Gastrocnemius medialis (tissue), 4 donors: ENCODE data around the gene DLG4. TPM values are rescaled to one million over a fixed set of nuclear protein-coding genes. Genes with fewer than 3 reads are reported as not detected.

Experiments
- ATAC-seq, 2 donors: fragments of 150-250 bp; one replicate each; pipeline ENCODE4 v1.9.1; 2016
- DNase-seq, 2 donors: peaks; one replicate each; pipeline ENCODE4 v3.0.0-alpha.2; 2019
- H3K27ac ChIP-seq, 4 donors: fragments of 200-600 bp; sonication (generic); 1 replicate in 1 of 4; 2 replicates in 3 of 4; pipeline ENCODE4 v1.5.1; 2016 to 2018; ENCODE audit warnings: mild to moderate bottlenecking in 2 of 4, moderate library complexity in 1 of 4
- H3K27me3 ChIP-seq, 3 donors: fragments of 200-600 bp; sonication (generic) in 2 of 3; 1 replicate in 1 of 3; 2 replicates in 2 of 3; pipeline versions ENCODE4 v1.5.1 to v1.6.0; 2016 to 2019; ENCODE audit warnings: mild to moderate bottlenecking in 1 of 3, moderate library complexity in 1 of 3
- H3K36me3 ChIP-seq, 2 donors: fragments of 200-600 bp; sonication (generic) in 1 of 2; one replicate each; pipeline ENCODE4 v1.5.1; 2017 to 2018
- H3K4me1 ChIP-seq, 2 donors: fragments of 200-600 bp; sonication (generic) in 1 of 2; one replicate each; pipeline ENCODE4 v1.5.1; 2016 to 2017; ENCODE audit warnings: mild to moderate bottlenecking in 2 of 2
- H3K4me3 ChIP-seq, 4 donors: fragments of 200-600 bp; sonication (generic) in 3 of 4; 1 replicate in 1 of 4; 2 replicates in 3 of 4; pipeline ENCODE4 v1.5.1; 2016 to 2019; ENCODE audit warnings: mild to moderate bottlenecking in 2 of 4
- H3K9me3 ChIP-seq, 3 donors: fragments of 200-600 bp; sonication (generic) in 2 of 3; 1 replicate in 1 of 3; 2 replicates in 2 of 3; pipeline ENCODE4 v1.5.1; 2016 to 2019
- POLR2A ChIP-seq, 2 donors: fragments of 450-650 bp; IDR thresholded peaks; one replicate each; pipeline ENCODE4 v1.6.1; 2017; ENCODE audit warnings: antibody characterized with exemption in 2 of 2, mild to moderate bottlenecking in 2 of 2, moderate library complexity in 2 of 2
- in situ Hi-C, 4 donors: fragments of 200-750 bp; cut with MboI; loops; one replicate each; pipeline versions ENCODE4 v1.15.0 to v1.8.0; 2017; ENCODE audit warnings: low sequenced_read_pairs in 4 of 4
- intact Hi-C: fragments of 100-400 bp; cut with DNase I; formaldehyde crosslinking; loops from one replicate; pipeline ENCODE4 v1.15.1; 2023; ENCODE audit warnings: low total_unique reads
- total RNA-seq, 4 donors: library from RNA; depleted of rRNA; stranded (reverse); fragments of >200 nt; gene quantifications; one replicate each; pipeline versions ENCODE4 v1.1.0 to v1.2.3, GENCODE V29; 2016
- TF ChIP-seq, protein P1 (sequence below), 5 experiments: fragments of 450-650 bp in 3 of 5; fragments of 200-600 bp in 2 of 5; sonication (generic) in 2 of 5; IDR thresholded peaks in 4 of 5; conservative IDR thresholded peaks in 1 of 5; 1 replicate in 4 of 5; 2 replicates in 1 of 5; pipeline ENCODE4 v1.5.1; 2016 to 2019; ENCODE audit warnings: antibody characterized with exemption in 5 of 5, mild to moderate bottlenecking in 3 of 5, moderate library complexity in 3 of 5

Gene DLG4
- total RNA-seq, 4 donors from 2014 or later, result 3.5 to 6.7 (median 5.3) TPM

DNA sequence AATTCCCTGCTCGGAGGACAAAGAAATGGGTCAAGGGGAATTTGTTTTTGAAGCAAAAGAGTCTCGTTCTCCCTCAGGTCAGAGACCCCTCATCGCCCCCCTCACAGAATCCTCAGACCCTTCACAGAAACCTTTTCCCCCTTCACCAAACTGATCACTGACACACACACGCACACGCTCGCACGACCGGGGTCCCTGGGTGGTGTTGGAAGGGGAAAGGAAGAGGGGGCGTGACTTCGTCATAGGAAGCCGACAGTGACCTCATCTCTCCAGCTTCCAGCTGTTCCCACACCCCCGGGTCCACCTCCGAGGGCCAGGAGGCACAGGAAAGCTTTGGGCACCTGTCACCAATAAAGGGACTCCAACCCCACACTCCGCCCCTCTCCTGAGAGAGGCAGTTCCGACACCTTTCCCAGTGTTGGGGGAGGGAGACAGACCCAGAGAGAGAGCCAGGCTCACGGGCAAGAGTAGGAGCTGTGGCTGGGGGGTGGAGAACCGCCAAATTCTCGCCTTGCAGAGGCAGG lies 41.6 kb downstream of the DLG4 start:
- Histone ChIP-seq H3K27ac (no peak overlapping the region), H3K9me3 (no peaks in the 10 kb centered on the region), H3K4me3 (peak overlapping the region; percentile 35 to 54 (median 44)), H3K4me1 (peaks cover 8% of the 10 kb centered on the region in 2 donors), H3K27me3 (peaks cover 39 to 52% (median 45%) of the 10 kb centered on the region in 3 donors), H3K36me3 (no peaks in the 10 kb centered on the region)
- no peak for DNase-seq
- ATAC-seq, result no peak
- in situ Hi-C loops (no loop called here), intact Hi-C loops (loop anchor here (5.0 kb wide), 1 partner anchor 126 kb away; no protein-coding TSS in a partner anchor)
- TF ChIP-seq, protein P1, sequence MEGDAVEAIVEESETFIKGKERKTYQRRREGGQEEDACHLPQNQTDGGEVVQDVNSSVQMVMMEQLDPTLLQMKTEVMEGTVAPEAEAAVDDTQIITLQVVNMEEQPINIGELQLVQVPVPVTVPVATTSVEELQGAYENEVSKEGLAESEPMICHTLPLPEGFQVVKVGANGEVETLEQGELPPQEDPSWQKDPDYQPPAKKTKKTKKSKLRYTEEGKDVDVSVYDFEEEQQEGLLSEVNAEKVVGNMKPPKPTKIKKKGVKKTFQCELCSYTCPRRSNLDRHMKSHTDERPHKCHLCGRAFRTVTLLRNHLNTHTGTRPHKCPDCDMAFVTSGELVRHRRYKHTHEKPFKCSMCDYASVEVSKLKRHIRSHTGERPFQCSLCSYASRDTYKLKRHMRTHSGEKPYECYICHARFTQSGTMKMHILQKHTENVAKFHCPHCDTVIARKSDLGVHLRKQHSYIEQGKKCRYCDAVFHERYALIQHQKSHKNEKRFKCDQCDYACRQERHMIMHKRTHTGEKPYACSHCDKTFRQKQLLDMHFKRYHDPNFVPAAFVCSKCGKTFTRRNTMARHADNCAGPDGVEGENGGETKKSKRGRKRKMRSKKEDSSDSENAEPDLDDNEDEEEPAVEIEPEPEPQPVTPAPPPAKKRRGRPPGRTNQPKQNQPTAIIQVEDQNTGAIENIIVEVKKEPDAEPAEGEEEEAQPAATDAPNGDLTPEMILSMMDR (IDR thresholded peaks at IDR 0.05 in 4 of 5, conservative IDR thresholded peaks at IDR 0.05 in 1 of 5), result no peak
- no peak for TF ChIP-seq POLR2A (IDR thresholded peaks at IDR 0.05)

DNA sequence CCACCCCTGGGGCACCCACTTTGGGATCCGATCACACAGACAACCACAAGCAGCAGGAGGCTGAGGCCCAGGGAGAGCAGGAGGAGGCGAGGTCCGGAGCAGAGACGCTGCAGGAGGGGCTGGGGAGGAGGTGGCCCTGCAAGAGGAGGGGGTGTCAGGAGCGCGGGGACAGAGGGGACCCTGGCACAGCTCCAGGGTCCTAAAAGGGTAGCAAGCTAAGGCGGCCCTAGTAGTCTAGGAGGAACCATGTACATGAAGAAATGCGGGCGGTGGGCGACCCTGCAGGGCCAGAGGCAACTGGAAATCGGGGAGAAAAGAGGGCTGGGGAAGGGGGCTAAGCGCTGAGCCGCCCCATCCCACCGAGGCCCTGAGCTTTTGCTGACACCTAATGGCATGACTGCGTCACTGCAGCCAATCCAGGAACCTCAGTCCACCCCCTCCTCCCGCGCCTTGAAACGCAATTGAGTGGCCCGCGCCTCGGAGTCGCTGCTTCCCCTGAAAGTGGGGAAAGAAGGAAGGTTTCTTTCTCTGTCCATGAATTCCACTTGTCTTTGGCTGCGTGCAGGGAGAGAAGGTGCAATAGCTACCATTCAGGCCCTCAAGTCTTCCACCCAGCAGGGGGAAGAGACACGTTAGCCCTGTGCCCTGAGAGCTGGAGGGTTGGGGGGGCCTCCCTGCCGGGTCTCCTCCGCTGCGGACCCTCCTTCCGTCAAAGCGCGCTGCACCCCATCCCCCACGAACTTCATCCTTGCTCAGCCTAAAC lies 42.3 kb downstream of the DLG4 start:
- ATAC-seq (peak; percentile 74), DNase-seq (peak in 1 of 2 donors; percentile 31)
- Histone ChIP-seq H3K36me3 (no peaks in the 10 kb centered on the region), H3K27ac (no peak overlapping the region), H3K9me3 (no peaks in the 10 kb centered on the region), H3K4me3 (peak overlapping the region; percentile 35 to 54 (median 44)), H3K4me1 (peaks cover 8% of the 10 kb centered on the region in 2 donors), H3K27me3 (peaks cover 39 to 52% (median 45%) of the 10 kb centered on the region in 3 donors)
- TF ChIP-seq, protein P1 (IDR thresholded peaks at IDR 0.05 in 4 of 5, conservative IDR thresholded peaks at IDR 0.05 in 1 of 5), result peak; percentile 32 to 86 (median 69)
- no peak for TF ChIP-seq POLR2A (IDR thresholded peaks at IDR 0.05)
- intact Hi-C loops (loop anchor here (5.0 kb wide), 1 partner anchor 125 kb away; no protein-coding TSS in a partner anchor), in situ Hi-C loops (no loop called here)

DNA sequence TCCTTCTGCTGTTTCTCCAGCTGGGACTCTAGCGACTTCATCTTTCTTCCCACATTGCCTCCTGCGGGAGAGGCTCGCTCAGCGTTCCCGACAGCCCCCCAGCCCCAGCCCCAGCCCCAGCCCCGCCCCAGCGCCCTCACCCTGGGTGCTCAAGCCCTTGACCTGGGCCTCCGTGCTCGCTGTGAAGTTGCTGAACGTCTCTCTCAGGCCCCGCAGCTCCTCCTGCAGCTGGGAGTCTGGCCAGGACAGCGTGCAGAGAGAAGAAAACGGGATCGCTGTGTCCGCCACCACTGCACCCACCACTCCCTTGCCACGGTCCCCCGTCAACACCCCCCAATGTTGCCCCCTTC lies 42.8 kb downstream of the DLG4 start:
- no peak for TF ChIP-seq POLR2A (IDR thresholded peaks at IDR 0.05)
- Histone ChIP-seq H3K27ac (no peak overlapping the region), H3K4me3 (no peak overlapping the region), H3K27me3 (peaks cover 39 to 56% (median 45%) of the 10 kb centered on the region in 3 donors), H3K4me1 (peaks cover 8% of the 10 kb centered on the region in 2 donors), H3K9me3 (no peaks in the 10 kb centered on the region), H3K36me3 (no peaks in the 10 kb centered on the region)
- intact Hi-C loops (loop anchor here (5.0 kb wide), 1 partner anchor 125 kb away; no protein-coding TSS in a partner anchor), in situ Hi-C loops (no loop called here)
- ATAC-seq, result no peak
- DNase-seq, result no peak

DNA sequence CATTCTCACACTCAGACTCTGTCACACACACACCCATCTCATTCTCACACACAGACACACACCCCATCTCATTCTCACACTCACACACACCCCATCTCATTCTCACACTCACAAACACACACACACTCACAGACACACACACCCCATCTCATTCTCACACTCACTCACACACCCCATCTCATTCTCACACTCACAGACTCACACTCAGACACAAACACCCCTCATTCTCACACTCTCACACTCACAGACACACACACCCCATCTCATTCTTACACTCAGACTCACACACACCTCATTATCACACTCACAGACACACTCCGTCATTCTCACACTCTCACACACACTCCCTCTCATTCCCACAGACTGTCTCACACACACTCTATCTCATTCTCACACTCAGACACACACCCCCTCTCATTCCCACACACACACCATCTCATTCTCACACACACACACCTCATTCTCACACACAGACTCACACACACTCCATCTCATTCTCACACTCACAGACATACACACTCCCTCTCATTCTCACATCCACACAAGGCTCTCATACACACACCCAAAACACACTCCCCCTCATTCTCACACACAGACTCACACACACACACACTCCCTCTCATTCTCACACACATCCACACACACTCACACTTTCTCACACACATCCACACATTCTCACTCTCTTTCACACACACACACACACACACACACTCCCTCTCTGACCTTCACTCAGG lies 43.4 kb downstream of the DLG4 start:
- DNase-seq (no peak), ATAC-seq (no peak)
- intact Hi-C loops (loop anchor here (5.0 kb wide), 1 partner anchor 124 kb away; no protein-coding TSS in a partner anchor), in situ Hi-C loops (no loop called here)
- Histone ChIP-seq H3K4me3 (no peak overlapping the region), H3K36me3 (no peaks in the 10 kb centered on the region), H3K27me3 (peaks cover 39 to 58% (median 45%) of the 10 kb centered on the region in 3 donors), H3K27ac (no peak overlapping the region), H3K9me3 (no peaks in the 10 kb centered on the region), H3K4me1 (peaks cover 8% of the 10 kb centered on the region in 2 donors)
- no peak for TF ChIP-seq POLR2A (IDR thresholded peaks at IDR 0.05)
- TF ChIP-seq, protein P1 (IDR thresholded peaks at IDR 0.05 in 4 of 5, conservative IDR thresholded peaks at IDR 0.05 in 1 of 5), result no peak
